Sigmoid colon (tissue), 7 donors: Measurements from ENCODE around the gene BORCS8. TPM values are rescaled to one million over a fixed set of nuclear protein-coding genes. Genes with fewer than 3 reads are reported as not detected.

Experiments used
- DNase-seq: peaks from one replicate; pipeline ENCODE4 v3.0.0-alpha.2; 2019
- H3K27ac ChIP-seq, 4 donors: fragments of 200-600 bp; sonication (generic); one replicate each; pipeline ENCODE4 v1.5.1; 2016 to 2019; ENCODE audit warnings: mild to moderate bottlenecking in 1 of 4
- H3K27me3 ChIP-seq, 3 donors: fragments of 200-600 bp; sonication (generic); one replicate each; pipeline ENCODE4 v1.5.1; 2019; ENCODE audit warnings: mild to moderate bottlenecking in 1 of 3
- H3K36me3 ChIP-seq, 4 donors: fragments of 200-600 bp; sonication (generic); one replicate each; pipeline ENCODE4 v1.5.1; 2016 to 2019
- H3K4me1 ChIP-seq, 4 donors: fragments of 200-600 bp; sonication (generic); one replicate each; pipeline ENCODE4 v1.5.1; 2017 to 2019
- H3K4me3 ChIP-seq, 4 donors: fragments of 200-600 bp; sonication (generic); one replicate each; pipeline ENCODE4 v1.5.1; 2017 to 2019; ENCODE audit warnings: mild to moderate bottlenecking in 2 of 4, moderate library complexity in 1 of 4
- H3K9me3 ChIP-seq, 4 donors: fragments of 200-600 bp in 3 of 4; sonication (generic) in 3 of 4; one replicate each; pipeline versions ENCODE4 v1.5.1 to v1.6.1; 2013 to 2019
- EP300 ChIP-seq, 4 donors: sonication (generic); formaldehyde crosslinking; IDR thresholded peaks; one replicate each; pipeline ENCODE4 v1.6.1; 2017; ENCODE audit warnings: antibody characterized with exemption in 4 of 4
- POLR2A ChIP-seq, 2 donors: fragments of 450-650 bp; IDR thresholded peaks; one replicate each; pipeline ENCODE4 v1.6.1; 2016; ENCODE audit warnings: antibody characterized with exemption in 2 of 2, mild to moderate bottlenecking in 2 of 2, moderate library complexity in 2 of 2
- POLR2AphosphoS5 ChIP-seq, 4 donors: sonication (generic); formaldehyde crosslinking; IDR thresholded peaks; one replicate each; pipeline ENCODE4 v1.6.1; 2017; ENCODE audit warnings: antibody characterized with exemption in 4 of 4
- WGBS, 2 donors: extraction: QIAGEN DNeasy Blood & Tissue Kit; methylation state at CpG; one replicate each; pipeline ENCODE4 v1.1.7; 2013; 5-methylcytosine and 5-hydroxymethylcytosine counted together
- intact Hi-C: fragments of 100-400 bp; cut with DNase I; formaldehyde crosslinking; loops from one replicate; pipeline ENCODE4 v1.15.1; 2023
- polyA plus RNA-seq, 3 donors: library from polyadenylated mRNA; stranded (reverse); fragments of 200-250 nt; gene quantifications; one replicate each; pipeline ENCODE4 v1.2.3, GENCODE V29; 2013
- total RNA-seq, 4 donors: library from RNA; depleted of rRNA; stranded (reverse); fragments of >200 nt; gene quantifications; one replicate each; pipeline ENCODE4 v1.1.0, GENCODE V29; 2016
- TF ChIP-seq, protein P1 (sequence below), 4 experiments: fragments of 450-650 bp in 3 of 4; fragments of 200-600 bp in 1 of 4; IDR thresholded peaks; one replicate each; pipeline ENCODE4 v1.5.1; 2016 to 2019; ENCODE audit warnings: antibody characterized with exemption in 4 of 4, mild to moderate bottlenecking in 3 of 4, moderate library complexity in 2 of 4
- donor health status: healthy with polysubstance abuse.
- donor health status: Bipolar disorder and iron deficiency.
- donor health status: healthy.

BORCS8 gene
- total and polyA plus RNA-seq, 7 donors: 9.3 to 39.3 (median 16.9) TPM

DNA sequence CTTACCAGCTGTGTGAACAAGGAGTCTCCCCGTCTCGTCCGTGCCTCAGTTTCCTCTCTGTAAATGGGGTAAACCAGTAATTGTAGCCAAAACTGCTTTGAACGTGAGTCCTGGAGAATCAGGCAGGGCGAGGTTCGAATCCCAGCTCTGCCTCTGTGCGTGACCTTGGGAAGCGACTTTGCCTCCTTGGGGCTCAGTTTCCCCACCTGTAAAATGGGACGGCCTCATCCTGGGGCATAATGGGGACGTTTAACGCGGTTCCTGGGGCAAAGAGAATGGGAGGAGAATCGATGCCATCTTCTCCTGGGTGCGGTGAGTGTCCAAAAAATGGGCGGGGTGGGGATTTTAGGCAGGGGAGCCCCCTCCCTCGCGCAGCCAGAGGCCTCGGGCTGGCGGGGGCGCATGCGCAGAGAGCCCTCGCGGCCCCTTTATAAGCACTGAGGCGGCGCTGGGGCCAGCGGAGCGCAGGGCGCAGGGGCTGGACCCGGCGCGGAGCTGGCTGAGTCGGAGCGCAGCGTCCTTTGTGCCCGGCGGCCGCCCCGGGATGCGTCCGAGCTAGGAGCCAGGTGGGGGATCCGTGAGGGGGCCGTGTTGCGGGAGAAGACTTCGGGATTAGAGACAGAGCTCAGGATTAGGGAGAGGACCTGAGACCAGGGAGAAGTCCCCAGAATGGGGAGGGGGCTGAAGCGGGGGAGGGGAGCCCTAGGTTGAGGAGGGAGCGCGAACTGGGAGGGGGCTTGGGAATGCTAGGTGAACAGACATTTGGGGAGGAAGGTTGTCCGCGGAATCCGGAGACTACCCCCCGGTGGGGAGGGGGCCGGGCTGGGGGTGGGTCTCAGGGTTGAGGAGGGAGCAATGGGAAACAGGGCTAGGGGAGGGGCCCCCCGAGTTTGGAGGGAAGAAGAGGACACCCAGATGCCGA lies 19.8 kb upstream of the BORCS8 start, which contains the start of gene NCAN:
TSS of gene NCAN (plus strand) at position 460 of the 922 bp plus-strand sequence. CDS start 4,996 bp downstream, outside the sequence.
- Histone ChIP-seq H3K4me1 (no peaks in the 10 kb centered on the region), H3K9me3 (no peaks in the 10 kb centered on the region), H3K27me3 (peaks cover 14 to 92% (median 43%) of the 10 kb centered on the region in 3 donors), H3K4me3 (no peak within 1 kb of the TSS), H3K36me3 (no peaks in the 10 kb centered on the region), H3K27ac (no peak within 1 kb of the TSS)
- no peak for DNase-seq
- TF ChIP-seq POLR2AphosphoS5 (IDR thresholded peaks at IDR 0.05) (no peak), POLR2A (IDR thresholded peaks at IDR 0.05) (no peak), EP300 (IDR thresholded peaks at IDR 0.05) (no peak)
- TF ChIP-seq, protein P1, sequence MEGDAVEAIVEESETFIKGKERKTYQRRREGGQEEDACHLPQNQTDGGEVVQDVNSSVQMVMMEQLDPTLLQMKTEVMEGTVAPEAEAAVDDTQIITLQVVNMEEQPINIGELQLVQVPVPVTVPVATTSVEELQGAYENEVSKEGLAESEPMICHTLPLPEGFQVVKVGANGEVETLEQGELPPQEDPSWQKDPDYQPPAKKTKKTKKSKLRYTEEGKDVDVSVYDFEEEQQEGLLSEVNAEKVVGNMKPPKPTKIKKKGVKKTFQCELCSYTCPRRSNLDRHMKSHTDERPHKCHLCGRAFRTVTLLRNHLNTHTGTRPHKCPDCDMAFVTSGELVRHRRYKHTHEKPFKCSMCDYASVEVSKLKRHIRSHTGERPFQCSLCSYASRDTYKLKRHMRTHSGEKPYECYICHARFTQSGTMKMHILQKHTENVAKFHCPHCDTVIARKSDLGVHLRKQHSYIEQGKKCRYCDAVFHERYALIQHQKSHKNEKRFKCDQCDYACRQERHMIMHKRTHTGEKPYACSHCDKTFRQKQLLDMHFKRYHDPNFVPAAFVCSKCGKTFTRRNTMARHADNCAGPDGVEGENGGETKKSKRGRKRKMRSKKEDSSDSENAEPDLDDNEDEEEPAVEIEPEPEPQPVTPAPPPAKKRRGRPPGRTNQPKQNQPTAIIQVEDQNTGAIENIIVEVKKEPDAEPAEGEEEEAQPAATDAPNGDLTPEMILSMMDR (IDR thresholded peaks at IDR 0.05): no peak
- intact Hi-C loops: no loop called here
- WGBS, 2 donors: 10 to 17% methylated on average over 54 of the region's 54 CpGs

DNA sequence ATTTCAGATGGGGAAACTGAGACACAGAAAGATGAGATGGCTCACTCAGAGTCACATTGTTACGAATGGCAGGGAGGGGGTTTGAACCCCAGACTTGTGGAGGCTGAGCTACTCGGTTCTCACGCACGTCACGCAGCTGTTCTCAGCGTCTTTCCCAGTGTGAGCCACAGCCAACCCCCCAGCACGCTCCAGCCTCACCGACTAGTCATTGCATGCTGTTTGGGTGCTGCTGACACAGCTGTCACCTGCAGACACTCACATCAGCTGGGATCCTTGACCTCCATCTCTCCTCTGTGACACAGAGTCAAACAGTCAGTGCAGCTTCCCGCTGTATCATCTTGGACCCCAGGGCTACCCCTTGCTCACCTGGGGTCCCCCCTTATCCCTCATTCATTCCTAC lies 17.4 kb upstream of the BORCS8 start:
- TF ChIP-seq POLR2A (IDR thresholded peaks at IDR 0.05): no peak
- TF ChIP-seq, protein P1 (IDR thresholded peaks at IDR 0.05): no peak
- no peak for TF ChIP-seq EP300 (IDR thresholded peaks at IDR 0.05)
- TF ChIP-seq POLR2AphosphoS5 (IDR thresholded peaks at IDR 0.05): no peak
- intact Hi-C loops: no loop called here
- H3K4me1 ChIP-seq: no peaks in the 10 kb centered on the region
- no peaks in the 10 kb centered on the region for H3K9me3 ChIP-seq
- WGBS, 2 donors: 67 to 71% methylated on average over 9 of the region's 9 CpGs
- no peaks in the 10 kb centered on the region for H3K36me3 ChIP-seq
- no peak overlapping the region for H3K27ac ChIP-seq
- no peak for DNase-seq
- peaks cover 14 to 70% (median 31%) of the 10 kb centered on the region in 3 donors for H3K27me3 ChIP-seq
- H3K4me3 ChIP-seq: no peak overlapping the region

DNA sequence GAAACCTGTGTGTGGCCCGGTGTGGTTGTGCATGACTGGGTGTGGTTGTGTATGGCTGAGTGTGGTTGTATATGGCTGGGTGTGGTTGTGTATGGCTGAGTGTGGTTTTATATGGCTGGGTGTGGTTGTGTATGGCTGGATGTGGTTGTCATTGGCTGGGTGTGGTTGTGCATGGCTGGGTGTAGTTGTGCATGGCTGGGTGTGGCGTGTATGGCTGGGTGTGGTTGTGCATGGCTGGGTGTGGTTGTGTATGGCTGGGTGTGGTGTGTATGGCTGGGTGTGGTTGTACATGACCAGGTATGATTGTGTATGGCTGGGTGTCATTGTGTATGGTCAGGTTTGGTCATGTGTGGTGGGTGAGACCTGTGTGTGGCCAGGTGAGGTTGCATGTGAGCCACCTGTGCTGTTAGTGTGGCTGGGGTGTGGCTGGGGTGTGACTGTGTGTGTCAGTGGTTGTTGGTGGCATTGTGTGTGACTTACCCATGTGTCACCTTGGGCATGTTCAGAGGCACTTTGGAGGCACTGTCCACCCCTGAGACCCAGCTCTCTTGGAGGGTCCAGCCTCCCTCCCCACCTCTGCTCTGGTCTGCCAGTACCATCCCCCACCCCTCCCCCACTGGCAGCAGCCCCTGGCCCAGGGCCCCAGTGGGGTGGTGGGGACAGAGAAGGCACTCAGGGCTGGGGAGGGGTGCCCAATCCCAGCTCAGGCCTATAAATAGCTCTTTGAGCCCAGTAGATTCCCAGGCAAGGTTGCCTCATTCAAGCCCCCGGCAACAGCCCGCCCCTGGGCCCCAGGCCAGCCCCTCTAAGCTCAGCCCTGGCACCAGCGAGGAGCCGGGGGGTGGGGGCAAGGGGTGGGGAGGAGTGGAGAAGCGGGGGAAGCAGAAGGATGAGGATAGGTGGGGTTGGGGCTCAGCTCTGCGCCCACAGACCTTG lies 16.0 kb upstream of the BORCS8 start:
- intact Hi-C loops: no loop called here
- Histone ChIP-seq H3K27ac (no peak overlapping the region), H3K4me1 (peaks cover 0 to 2% (median under 1%) of the 10 kb centered on the region in 4 donors), H3K27me3 (peaks cover 13 to 55% (median 18%) of the 10 kb centered on the region in 3 donors), H3K36me3 (no peaks in the 10 kb centered on the region), H3K4me3 (no peak overlapping the region), H3K9me3 (no peaks in the 10 kb centered on the region)
- no peak for TF ChIP-seq POLR2A (IDR thresholded peaks at IDR 0.05)
- TF ChIP-seq POLR2AphosphoS5 (IDR thresholded peaks at IDR 0.05): no peak
- TF ChIP-seq, protein P1 (IDR thresholded peaks at IDR 0.05): no peak
- no peak for TF ChIP-seq EP300 (IDR thresholded peaks at IDR 0.05)
- DNase-seq: no peak
- WGBS, 2 donors: 50 to 56% methylated on average over 8 of the region's 8 CpGs

DNA sequence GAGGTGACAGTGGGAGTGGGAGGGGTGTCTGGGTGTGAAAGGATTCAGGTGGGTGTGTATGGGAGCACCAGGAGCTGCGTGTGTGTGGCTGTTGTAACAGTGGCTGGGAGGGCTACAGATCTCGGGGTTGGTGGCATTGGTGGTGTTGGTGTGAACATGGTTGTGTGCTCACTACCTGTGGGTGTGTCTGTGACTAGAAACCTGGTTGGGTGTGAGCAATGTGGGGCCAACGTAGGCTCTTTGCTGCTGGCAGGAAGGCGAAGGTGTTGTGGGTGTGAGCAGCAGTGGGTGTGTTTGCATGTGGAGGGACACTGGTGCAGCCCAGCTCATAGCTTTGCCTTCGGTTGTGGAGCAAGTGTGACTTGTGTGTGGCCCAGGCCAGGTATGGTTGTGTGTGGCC lies 15.0 kb upstream of the BORCS8 start:
- Histone ChIP-seq H3K4me3 (no peak overlapping the region), H3K36me3 (peaks cover 0 to under 1% (median under 1%) of the 10 kb centered on the region in 4 donors), H3K27me3 (peaks cover 8 to 45% (median 8%) of the 10 kb centered on the region in 3 donors), H3K9me3 (no peaks in the 10 kb centered on the region), H3K27ac (no peak overlapping the region), H3K4me1 (peaks cover 0 to 12% (median 10%) of the 10 kb centered on the region in 4 donors)
- intact Hi-C loops: no loop called here
- DNase-seq: no peak
- no peak for TF ChIP-seq POLR2A (IDR thresholded peaks at IDR 0.05)
- 54 to 63% methylated on average over 5 of the region's 5 CpGs for WGBS, 2 donors
